ENCODE results near the gene CDRT15. TPM values are rescaled to one million over a fixed set of nuclear protein-coding genes. Genes with fewer than 3 reads are reported as not detected.

CDRT15 gene
- total RNA-seq, 1 experiment from 2014 or later: not detected

DNA sequence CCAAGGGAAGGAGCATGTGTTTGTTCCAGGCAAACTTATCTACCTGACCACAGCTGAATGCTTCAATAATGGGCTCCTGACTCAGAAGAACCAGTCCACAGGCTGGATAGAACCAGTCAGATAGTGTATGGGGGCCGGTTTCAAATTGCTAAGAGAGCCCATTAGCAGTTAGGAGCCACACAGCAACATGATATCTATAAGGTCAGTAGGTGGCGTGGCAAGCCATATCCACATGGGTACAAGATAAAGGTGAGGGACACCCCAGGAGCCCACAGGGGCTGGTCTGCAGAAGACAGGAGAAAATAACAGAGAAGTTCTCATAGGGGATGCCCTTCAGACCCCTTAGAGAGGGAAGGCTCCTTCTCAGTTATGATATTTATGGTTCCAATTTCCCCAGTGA lies 31.6 kb upstream of the CDRT15 start:
- Histone ChIP-seq H3K27ac (ENCODE audit: low read length) (no peak overlapping the region), H3K9me2 (replicated peaks; ENCODE audit: low read length) (no peaks in the 10 kb centered on the region), H3K4me3 (ENCODE audit: low read length) (no peak overlapping the region), H3K9ac (ENCODE audit: low read length) (no peak overlapping the region), H3K27me3 (ENCODE audit: low read length) (peaks cover 40% of the 10 kb centered on the region; the same call in 1 of the 2 replicates), H2AFZ (ENCODE audit: low read length) (no peak overlapping the region), H3F3A (ENCODE audit: low read length, unreplicated experiment) (no peaks in the 10 kb centered on the region), H3K4me2 (ENCODE audit: low read length) (no peak overlapping the region), H3K4me1 (ENCODE audit: insufficient read depth, low read length) (no peaks in the 10 kb centered on the region), H4K20me1 (ENCODE audit: low read length) (no peaks in the 10 kb centered on the region), H3K36me3 (ENCODE audit: low read depth, low read length) (no peaks in the 10 kb centered on the region), H3K79me2 (ENCODE audit: low read length) (no peaks in the 10 kb centered on the region), H3K9me3 (ENCODE audit: low read length) (no peaks in the 10 kb centered on the region)
- BruUV-seq (replicated peaks): no TSS peak
- CTCF ChIA-PET: no interaction called here
- no peak for ATAC-seq
- intact Hi-C loops (cut with micrococcal nuclease): no loop called here
- POLR2A ChIA-PET (ENCODE audit: unreplicated experiment): no interaction called here
- TF ChIP-seq EZH2 (IDR thresholded peaks at IDR 0.05; ENCODE audit: low read length, unreplicated experiment): no peak
- TF ChIP-seq, protein P1, sequence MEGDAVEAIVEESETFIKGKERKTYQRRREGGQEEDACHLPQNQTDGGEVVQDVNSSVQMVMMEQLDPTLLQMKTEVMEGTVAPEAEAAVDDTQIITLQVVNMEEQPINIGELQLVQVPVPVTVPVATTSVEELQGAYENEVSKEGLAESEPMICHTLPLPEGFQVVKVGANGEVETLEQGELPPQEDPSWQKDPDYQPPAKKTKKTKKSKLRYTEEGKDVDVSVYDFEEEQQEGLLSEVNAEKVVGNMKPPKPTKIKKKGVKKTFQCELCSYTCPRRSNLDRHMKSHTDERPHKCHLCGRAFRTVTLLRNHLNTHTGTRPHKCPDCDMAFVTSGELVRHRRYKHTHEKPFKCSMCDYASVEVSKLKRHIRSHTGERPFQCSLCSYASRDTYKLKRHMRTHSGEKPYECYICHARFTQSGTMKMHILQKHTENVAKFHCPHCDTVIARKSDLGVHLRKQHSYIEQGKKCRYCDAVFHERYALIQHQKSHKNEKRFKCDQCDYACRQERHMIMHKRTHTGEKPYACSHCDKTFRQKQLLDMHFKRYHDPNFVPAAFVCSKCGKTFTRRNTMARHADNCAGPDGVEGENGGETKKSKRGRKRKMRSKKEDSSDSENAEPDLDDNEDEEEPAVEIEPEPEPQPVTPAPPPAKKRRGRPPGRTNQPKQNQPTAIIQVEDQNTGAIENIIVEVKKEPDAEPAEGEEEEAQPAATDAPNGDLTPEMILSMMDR (conservative IDR thresholded peaks at IDR 0.05; ENCODE audit: low read depth, low read length): peak; percentile 37; the same call in 1 of the 2 replicates
- no peak for DNase-seq

DNA sequence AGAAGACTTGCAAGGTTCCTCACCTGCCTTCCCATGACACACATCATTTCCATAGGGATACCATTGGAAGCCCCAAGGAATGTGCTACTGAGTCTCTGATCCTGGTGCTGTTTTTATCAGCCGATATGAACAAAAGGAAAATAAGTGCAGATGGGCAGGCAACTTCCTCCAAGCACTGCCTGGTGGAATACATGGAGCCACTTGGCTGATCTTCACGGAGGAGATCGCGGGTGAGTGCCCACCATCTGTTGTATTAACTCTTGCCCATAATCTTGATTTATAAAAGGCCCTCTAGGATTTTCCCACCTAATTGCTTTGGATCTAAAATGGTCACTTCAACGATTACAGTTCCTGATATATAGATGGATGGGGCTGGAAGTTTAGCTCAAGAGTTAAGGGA lies 24.7 kb upstream of the CDRT15 start:
- no peaks in the 10 kb centered on the region for H3F3A ChIP-seq (ENCODE audit: low read length, unreplicated experiment)
- TF ChIP-seq EZH2 (IDR thresholded peaks at IDR 0.05; ENCODE audit: low read length, unreplicated experiment) (no peak), EZH2phosphoT487 (IDR thresholded peaks at IDR 0.05; ENCODE audit: borderline replicate concordance, low read length) (no peak)
- TF ChIP-seq, protein P1 (conservative IDR thresholded peaks at IDR 0.05; ENCODE audit: low read depth, low read length): no peak
- no peak overlapping the region for H3K4me2 ChIP-seq (ENCODE audit: low read length)
- no peaks in the 10 kb centered on the region for H3K9me3 ChIP-seq (ENCODE audit: low read length)
- H3K27ac ChIP-seq (ENCODE audit: low read length): no peak overlapping the region
- no peaks in the 10 kb centered on the region for H3K79me2 ChIP-seq (ENCODE audit: low read length)
- H2AFZ ChIP-seq (ENCODE audit: low read length): no peak overlapping the region
- H3K36me3 ChIP-seq (ENCODE audit: low read depth, low read length): no peaks in the 10 kb centered on the region
- CTCF ChIA-PET: no interaction called here
- H3K4me3 ChIP-seq (ENCODE audit: low read length): no peak overlapping the region
- H3K27me3 ChIP-seq (ENCODE audit: low read length): peaks cover 83% of the 10 kb centered on the region
- DNase-seq (no peak), ATAC-seq (no peak)
- no peaks in the 10 kb centered on the region for H4K20me1 ChIP-seq (ENCODE audit: low read length)
- no peak overlapping the region for H3K9ac ChIP-seq (ENCODE audit: low read length)
- BruUV-seq (replicated peaks): no TSS peak
- no peaks in the 10 kb centered on the region for H3K9me2 ChIP-seq (replicated peaks; ENCODE audit: low read length)
- POLR2A ChIA-PET (ENCODE audit: unreplicated experiment): no interaction called here
- no peaks in the 10 kb centered on the region for H3K4me1 ChIP-seq (ENCODE audit: insufficient read depth, low read length)
- intact Hi-C loops (cut with micrococcal nuclease): no loop called here

DNA sequence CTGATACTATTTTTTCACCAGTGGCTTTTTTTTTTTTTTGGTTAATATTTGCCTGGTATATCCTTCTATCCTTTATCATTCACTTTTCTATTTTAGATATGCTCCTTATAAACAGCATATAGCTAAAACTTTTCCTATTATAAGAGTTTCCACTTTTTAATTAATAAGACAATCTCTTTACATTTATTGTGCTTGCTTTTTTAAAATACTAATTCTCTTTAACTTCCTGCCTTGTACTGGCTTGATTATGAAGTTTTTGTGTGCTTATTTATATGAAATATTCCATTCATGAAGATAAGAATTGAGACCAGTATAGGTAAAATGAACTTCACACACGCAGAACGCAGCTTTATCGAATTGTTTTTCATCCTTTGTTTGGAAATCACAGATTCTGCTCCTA lies 9.0 kb upstream of the CDRT15 start:
- Histone ChIP-seq H2AFZ (ENCODE audit: low read length) (no peak overlapping the region), H3K4me1 (ENCODE audit: insufficient read depth, low read length) (no peaks in the 10 kb centered on the region), H3K4me3 (ENCODE audit: low read length) (no peak overlapping the region), H3K4me2 (ENCODE audit: low read length) (no peak overlapping the region), H3K9ac (ENCODE audit: low read length) (no peak overlapping the region), H3K27me3 (ENCODE audit: low read length) (peaks cover 50% of the 10 kb centered on the region), H3K9me3 (ENCODE audit: low read length) (no peaks in the 10 kb centered on the region), H3K9me2 (replicated peaks; ENCODE audit: low read length) (no peaks in the 10 kb centered on the region), H4K20me1 (ENCODE audit: low read length) (no peaks in the 10 kb centered on the region), H3F3A (ENCODE audit: low read length, unreplicated experiment) (no peaks in the 10 kb centered on the region), H3K27ac (ENCODE audit: low read length) (no peak overlapping the region), H3K36me3 (ENCODE audit: low read depth, low read length) (no peaks in the 10 kb centered on the region), H3K79me2 (ENCODE audit: low read length) (no peaks in the 10 kb centered on the region)
- CTCF ChIA-PET: no interaction called here
- TF ChIP-seq, protein P1 (conservative IDR thresholded peaks at IDR 0.05; ENCODE audit: low read depth, low read length): no peak
- TF ChIP-seq EZH2 (IDR thresholded peaks at IDR 0.05; ENCODE audit: low read length, unreplicated experiment) (no peak), EZH2phosphoT487 (IDR thresholded peaks at IDR 0.05; ENCODE audit: borderline replicate concordance, low read length) (no peak)
- intact Hi-C loops (cut with micrococcal nuclease): no loop called here
- DNase-seq (no peak), ATAC-seq (no peak)
- BruUV-seq (replicated peaks): no TSS peak
- POLR2A ChIA-PET (ENCODE audit: unreplicated experiment): no interaction called here
